Activated CD4-positive, alpha-beta T cell treated with anti-CD3 and anti-CD28 coated beads, Interleukin-2, amount 10 ng/mL, durations not matched to agents 7 days and 5 days (primary cell): ENCODE results near the gene CYP17A1. TPM values are rescaled to one million over a fixed set of nuclear protein-coding genes. Genes with fewer than 3 reads are reported as not detected.

Source experiments
- CTCF ChIA-PET: fragments of 350-600 bp; sonication (Branson Sonifier 250); formaldehyde crosslinking; loops from one replicate; lab custom pipeline; 2021; ENCODE audit warnings: antibody characterized with exemption; lab: Charles Lee
- POLR2A ChIA-PET: fragments of 350-600 bp; sonication (Branson Sonifier 250); formaldehyde crosslinking; loops from one replicate; lab custom pipeline; 2021; ENCODE audit warnings: antibody characterized with exemption; lab: Charles Lee
- DNase-seq: peaks from one replicate; pipeline ENCODE4 v3.0.0-alpha.2; 2020
- H3K27ac Mint-ChIP-seq: one replicate; pipeline ENCODE4 v1.8.0; 2021; ENCODE audit warnings: mild to moderate bottlenecking, moderate library complexity, mixed read lengths
- H3K27me3 Mint-ChIP-seq: one replicate; pipeline ENCODE4 v1.8.0; 2021; ENCODE audit warnings: mixed read lengths
- H3K36me3 Mint-ChIP-seq: one replicate; pipeline ENCODE4 v1.8.0; 2021; ENCODE audit warnings: low read depth, mixed read lengths
- H3K4me1 Mint-ChIP-seq: one replicate; pipeline ENCODE4 v1.8.0; 2021; ENCODE audit warnings: mixed read lengths
- H3K4me3 Mint-ChIP-seq: one replicate; pipeline ENCODE4 v1.8.0; 2021; ENCODE audit warnings: mild to moderate bottlenecking, moderate library complexity, mixed read lengths
- H3K9me3 Mint-ChIP-seq: one replicate; pipeline ENCODE4 v1.8.0; 2021; ENCODE audit warnings: mixed read lengths
- total RNA-seq, 2 experiments: library from RNA; stranded (reverse); gene quantifications; one replicate each; pipeline ENCODE4 v1.2.3, GENCODE V29; 2021

Gene CYP17A1
- total RNA-seq, 2 experiments from 2014 or later, result not detected

GRCh38 chr10:102813017-102813541 is 24.1 kb downstream of the CYP17A1 start:
- Mint-ChIP-seq H3K27me3 (no peaks in the 10 kb centered on the region), H3K9me3 (no peaks in the 10 kb centered on the region), H3K36me3 (peaks cover 49% of the 10 kb centered on the region), H3K4me3 (no peak overlapping the region), H3K27ac (peak overlapping the region; percentile 91), H3K4me1 (peaks cover 38% of the 10 kb centered on the region)
- ChIA-PET POLR2A (no interaction called here), CTCF (interaction anchor here (0.6 to 1.3 kb wide), 4 partner anchors 9 to 36 kb away, joined by 3 read pairs; no protein-coding TSS in a partner anchor)
- no peak for DNase-seq

GRCh38 chr10:102812231-102812876 is 24.9 kb downstream of the CYP17A1 start:
- POLR2A ChIA-PET, result no interaction called here
- H3K9me3 Mint-ChIP-seq, result no peaks in the 10 kb centered on the region
- peaks cover 38% of the 10 kb centered on the region for H3K4me1 Mint-ChIP-seq
- peaks cover 49% of the 10 kb centered on the region for H3K36me3 Mint-ChIP-seq
- CTCF ChIA-PET, result interaction anchor here (0.6 to 1.3 kb wide), 6 partner anchors 9 to 35 kb away, joined by 3 read pairs; partner anchors contain the start of gene CYP17A1
- peak overlapping the region; percentile 91 for H3K27ac Mint-ChIP-seq
- peak; percentile 53 for DNase-seq
- no peaks in the 10 kb centered on the region for H3K27me3 Mint-ChIP-seq
- peak overlapping the region; percentile 39 for H3K4me3 Mint-ChIP-seq

DNA sequence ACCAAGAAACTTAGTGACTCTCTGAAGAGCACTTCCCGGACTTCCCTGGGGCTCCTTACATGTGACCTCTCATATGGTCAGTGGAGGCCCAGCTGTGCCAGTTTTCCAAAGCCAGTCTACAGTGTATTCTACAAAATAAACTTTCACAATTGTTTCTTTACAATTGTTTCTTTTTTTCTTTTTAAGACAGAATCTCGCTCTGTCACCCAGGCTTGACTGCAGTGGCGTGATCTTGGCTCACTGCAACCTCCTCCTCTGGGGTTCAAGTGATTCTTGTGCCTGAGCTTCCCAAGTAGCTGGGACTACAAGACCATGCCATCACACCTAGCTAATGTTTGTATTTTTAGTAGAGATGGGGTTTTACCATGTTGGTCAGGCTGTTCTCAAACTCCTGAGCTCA is 25.9 kb downstream of the CYP17A1 start:
- CTCF ChIA-PET, result interaction anchor here (1.3 kb wide), 1 partner anchor 9 kb away, joined by 3 read pairs; no protein-coding TSS in a partner anchor
- Mint-ChIP-seq H3K27ac (peak overlapping the region; percentile 62), H3K36me3 (peaks cover 52% of the 10 kb centered on the region)

DNA sequence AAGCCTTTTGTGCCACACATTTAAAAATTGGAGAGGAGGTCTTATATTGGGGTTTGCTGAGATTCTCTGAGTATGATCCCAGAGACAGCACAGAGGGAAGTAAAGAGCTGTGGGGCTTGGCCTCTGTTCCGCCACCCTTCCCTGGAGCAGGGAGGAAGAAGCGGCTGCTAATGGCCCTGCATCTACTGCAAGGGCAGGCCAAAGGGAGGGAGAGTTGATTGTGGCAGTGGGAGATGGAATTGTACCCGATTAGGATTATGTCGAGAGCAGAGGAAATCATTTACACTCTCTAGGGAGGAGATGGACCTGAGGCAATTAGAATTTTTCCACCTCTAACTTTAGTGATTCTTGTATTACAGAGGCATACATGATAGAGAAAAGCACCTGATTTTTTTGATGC is 28.8 kb downstream of the CYP17A1 start:
- peaks cover 36% of the 10 kb centered on the region for H3K4me1 Mint-ChIP-seq
- ChIA-PET CTCF (interaction anchor here (1.7 kb wide), 1 partner anchor 10 kb away, joined by 5 read pairs; no protein-coding TSS in a partner anchor), POLR2A (no interaction called here)
- H3K4me3 Mint-ChIP-seq, result no peak overlapping the region
- peaks cover 2% of the 10 kb centered on the region for H3K9me3 Mint-ChIP-seq
- DNase-seq, result no peak
- H3K27me3 Mint-ChIP-seq, result no peaks in the 10 kb centered on the region
- peak overlapping the region; percentile 3 for H3K27ac Mint-ChIP-seq
- H3K36me3 Mint-ChIP-seq, result peaks cover 47% of the 10 kb centered on the region

More for the DNA sequence above, 25.9 kb downstream of the CYP17A1 start:
- POLR2A ChIA-PET, result no interaction called here
- Mint-ChIP-seq H3K9me3 (no peaks in the 10 kb centered on the region), H3K4me3 (no peak overlapping the region), H3K4me1 (peaks cover 43% of the 10 kb centered on the region), H3K27me3 (no peaks in the 10 kb centered on the region)
- no peak for DNase-seq

DNA sequence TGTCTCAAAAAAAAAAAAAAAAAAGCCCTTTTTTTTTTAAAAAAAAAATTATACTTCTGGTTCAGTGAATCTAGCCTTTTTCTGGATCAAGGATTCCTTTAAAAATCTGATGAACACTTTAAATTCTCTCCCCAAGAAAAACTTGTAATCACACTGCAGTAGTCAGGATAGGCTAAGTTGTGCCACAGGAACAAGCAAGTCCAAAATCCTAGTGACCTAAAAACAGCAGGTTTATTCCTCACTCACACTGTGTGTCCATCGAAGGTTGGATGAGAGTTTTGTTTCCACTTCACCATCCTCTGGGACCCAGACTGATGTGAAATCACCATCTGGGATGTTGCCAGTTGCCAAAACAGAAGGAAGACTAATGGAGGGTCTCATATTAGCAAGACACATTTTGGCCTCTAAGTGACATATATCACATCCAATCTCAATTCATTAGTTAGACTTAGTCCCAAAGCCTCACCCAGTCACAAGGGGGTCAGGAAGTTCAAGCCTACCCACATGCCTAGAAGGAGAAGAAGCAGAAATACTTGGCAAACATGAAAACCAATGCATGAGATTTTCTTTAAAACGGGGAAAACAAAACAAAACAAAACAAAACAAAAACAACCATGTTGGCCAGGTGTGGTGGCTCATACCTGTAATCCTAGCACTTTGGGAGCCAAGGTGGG is 32.7 kb downstream of the CYP17A1 start:
- peaks cover 40% of the 10 kb centered on the region for H3K36me3 Mint-ChIP-seq
- no peak for DNase-seq
- H3K4me1 Mint-ChIP-seq, result peaks cover 37% of the 10 kb centered on the region
- H3K4me3 Mint-ChIP-seq, result no peak overlapping the region
- ChIA-PET CTCF (interaction anchor here (0.6 to 1.0 kb wide), 2 partner anchors 53 to 108 kb away, joined by 3 to 4 read pairs; no protein-coding TSS in a partner anchor), POLR2A (no interaction called here)
- H3K27ac Mint-ChIP-seq, result no peak overlapping the region
- H3K9me3 Mint-ChIP-seq, result peaks cover 2% of the 10 kb centered on the region
- no peaks in the 10 kb centered on the region for H3K27me3 Mint-ChIP-seq

- Mint-ChIP-seq H3K9me3 (peaks cover 2% of the 10 kb centered on the region), H3K4me3 (no peak overlapping the region), H3K27me3 (no peaks in the 10 kb centered on the region), H3K4me1 (peaks cover 32% of the 10 kb centered on the region), H3K27ac (no peak overlapping the region), H3K36me3 (peaks cover 45% of the 10 kb centered on the region)
- ChIA-PET POLR2A (no interaction called here), CTCF (interaction anchor here (1.2 kb wide), 1 partner anchor 30 kb away, joined by 5 read pairs; no protein-coding TSS in a partner anchor)
- DNase-seq, result no peak
Observed at GRCh38 chr10:102802920-102803534, 34.2 kb downstream of the CYP17A1 start.

- CTCF ChIA-PET, result interaction anchor here (0.6 to 0.8 kb wide), 3 partner anchors 10 to 609 kb away, joined by 3 read pairs; no protein-coding TSS in a partner anchor
- Mint-ChIP-seq H3K27ac (peak overlapping the region; percentile 55), H3K4me3 (no peak overlapping the region), H3K27me3 (no peaks in the 10 kb centered on the region), H3K36me3 (peaks cover 47% of the 10 kb centered on the region), H3K4me1 (peaks cover 37% of the 10 kb centered on the region), H3K9me3 (peaks cover 2% of the 10 kb centered on the region)
- POLR2A ChIA-PET, result interaction anchor here (0.7 kb wide), 1 partner anchor 594 kb away, joined by 7 read pairs; no protein-coding TSS in a partner anchor
- no peak for DNase-seq
Observed at GRCh38 chr10:102801978-102802377, 35.2 kb downstream of the CYP17A1 start.

DNA sequence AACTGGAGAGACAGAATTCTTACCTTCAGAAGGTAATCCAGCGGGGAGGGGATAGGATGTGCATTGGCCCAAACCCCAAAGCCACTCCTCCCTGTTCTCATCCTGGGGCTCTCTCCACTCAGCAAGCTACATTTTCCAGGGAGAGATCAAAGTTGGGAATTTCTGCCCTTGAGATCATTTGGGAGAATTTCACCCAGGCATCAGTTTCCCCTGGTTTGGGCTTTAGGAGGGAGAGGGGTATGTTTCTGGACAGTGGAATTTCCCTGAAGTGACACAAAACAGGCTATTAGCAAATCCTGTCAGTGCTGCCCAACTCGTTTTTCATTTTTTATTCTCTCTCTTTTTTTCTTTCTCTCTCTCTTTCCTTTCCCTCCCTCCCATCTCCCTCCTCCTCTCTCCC is 35.7 kb downstream of the CYP17A1 start:
- ChIA-PET CTCF (interaction anchor here (0.7 kb wide), 1 partner anchor 610 kb away, joined by 3 read pairs; no protein-coding TSS in a partner anchor), POLR2A (no interaction called here)
- Mint-ChIP-seq H3K27me3 (no peaks in the 10 kb centered on the region), H3K4me3 (no peak overlapping the region), H3K36me3 (peaks cover 44% of the 10 kb centered on the region), H3K27ac (peak overlapping the region; percentile 3), H3K4me1 (peaks cover 39% of the 10 kb centered on the region), H3K9me3 (peaks cover 2% of the 10 kb centered on the region)
- no peak for DNase-seq

GRCh38 chr10:102800611-102801335 is 36.4 kb downstream of the CYP17A1 start:
- Mint-ChIP-seq H3K27ac (peak overlapping the region; percentile 3), H3K36me3 (peaks cover 44% of the 10 kb centered on the region), H3K4me3 (no peak overlapping the region), H3K9me3 (peaks cover 2% of the 10 kb centered on the region), H3K27me3 (no peaks in the 10 kb centered on the region), H3K4me1 (peaks cover 43% of the 10 kb centered on the region)
- DNase-seq, result no peak
- ChIA-PET POLR2A (no interaction called here), CTCF (no interaction called here)

DNA sequence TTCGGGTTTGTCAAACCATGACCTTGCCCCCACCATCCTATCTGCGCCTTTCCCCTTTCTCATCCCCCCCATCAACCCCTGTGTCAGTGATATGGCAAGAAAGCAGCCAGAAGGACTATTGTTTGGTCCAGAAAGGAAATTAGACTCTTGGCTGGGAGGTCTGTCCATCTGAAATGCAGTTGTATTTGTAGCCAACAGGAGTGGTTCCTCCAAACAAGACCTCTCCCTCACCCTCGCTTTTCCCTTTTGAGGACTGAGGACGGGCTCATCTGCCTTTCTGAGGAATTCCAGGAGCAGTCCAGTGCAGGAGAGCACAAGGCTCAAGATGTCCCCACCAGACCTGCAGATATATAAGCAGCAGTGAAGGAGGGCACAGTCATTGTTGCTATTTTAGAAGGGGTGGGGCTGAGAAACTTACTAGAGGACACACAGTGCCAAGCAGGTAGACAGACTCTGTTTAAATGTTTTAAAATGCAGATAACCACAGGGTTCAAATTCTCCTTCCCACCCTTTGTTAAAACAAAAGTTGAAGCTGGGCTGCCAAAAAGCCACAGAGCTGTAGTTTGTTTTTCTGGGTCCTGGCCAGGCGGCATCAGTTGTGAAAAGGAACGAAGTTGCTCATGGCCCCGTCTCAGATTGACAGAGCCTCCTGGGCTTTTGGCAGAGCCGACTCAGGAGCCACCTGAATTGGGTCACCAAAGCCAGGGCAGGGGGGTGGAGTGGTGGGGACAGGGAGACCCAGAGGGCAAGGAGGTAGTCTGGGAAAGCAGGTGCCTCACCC is 37.3 kb downstream of the CYP17A1 start:
- no peaks in the 10 kb centered on the region for H3K27me3 Mint-ChIP-seq
- ChIA-PET POLR2A (no interaction called here), CTCF (no interaction called here)
- peaks cover 50% of the 10 kb centered on the region for H3K4me1 Mint-ChIP-seq
- H3K4me3 Mint-ChIP-seq, result no peak overlapping the region
- H3K9me3 Mint-ChIP-seq, result peaks cover 2% of the 10 kb centered on the region
- H3K27ac Mint-ChIP-seq, result no peak overlapping the region
- H3K36me3 Mint-ChIP-seq, result peaks cover 42% of the 10 kb centered on the region
- DNase-seq, result no peak

GRCh38 chr10:102796407-102797176 is 40.6 kb downstream of the CYP17A1 start:
- Mint-ChIP-seq H3K27me3 (no peaks in the 10 kb centered on the region), H3K4me3 (peak overlapping the region; percentile 0), H3K4me1 (peaks cover 34% of the 10 kb centered on the region), H3K27ac (peak overlapping the region; percentile 64), H3K9me3 (no peaks in the 10 kb centered on the region), H3K36me3 (peaks cover 19% of the 10 kb centered on the region)
- ChIA-PET POLR2A (no interaction called here), CTCF (interaction anchor here (0.5 to 1.4 kb wide), 3 partner anchors 29 to 528 kb away, joined by 3 read pairs; no protein-coding TSS in a partner anchor)
- DNase-seq, result peak; percentile 70
